HepG2 (cell line): ENCODE data around the gene CCDC33.

Experiments used
- CBFB ChIP-seq: sonication (generic); formaldehyde crosslinking; IDR thresholded peaks from 2 replicates; pipeline ENCODE4 v1.4.0; 2020; ENCODE audit warnings: missing genetic modification reagents
- CTCF ChIP-seq: sonication (generic); formaldehyde crosslinking; IDR thresholded peaks from 2 replicates; pipeline ENCODE4 v1.5.0; 2020; ENCODE audit warnings: mild to moderate bottlenecking, missing genetic modification reagents, moderate library complexity
- IRX3 ChIP-seq: sonication (generic); formaldehyde crosslinking; IDR thresholded peaks from 2 replicates; pipeline ENCODE4 v1.8.1; 2023; ENCODE audit warnings: mild to moderate bottlenecking, low read depth, missing genetic modification reagents, borderline replicate concordance
- JUND ChIP-seq: sonication (generic); formaldehyde crosslinking; IDR thresholded peaks from 2 replicates; pipeline ENCODE4 v1.8.0; 2022; ENCODE audit warnings: mild to moderate bottlenecking, missing genetic modification reagents
- KDM2A ChIP-seq: sonication (generic); formaldehyde crosslinking; IDR thresholded peaks from 2 replicates; pipeline ENCODE4 v1.4.0; 2020; ENCODE audit warnings: low read depth, missing genetic modification reagents, borderline replicate concordance
- KDM5B ChIP-seq: sonication (generic); formaldehyde crosslinking; IDR thresholded peaks from 2 replicates; pipeline ENCODE4 v1.4.0; 2020; ENCODE audit warnings: missing genetic modification reagents, mild to moderate bottlenecking, borderline replicate concordance
- MYNN ChIP-seq: sonication (generic); formaldehyde crosslinking; IDR thresholded peaks from 2 replicates; pipeline ENCODE4 v1.4.0; 2020; ENCODE audit warnings: mild to moderate bottlenecking, low read depth, missing genetic modification reagents
- NR2F6 ChIP-seq, 2 experiments: IDR thresholded peaks; 2 replicates each; pipeline ENCODE4 v1.6.1; 2016; ENCODE audit warnings: antibody characterized with exemption in 1 of 2, mild to moderate bottlenecking in 1 of 2
- POLR2A ChIP-seq, 2 experiments: IDR thresholded peaks; 2 replicates each; pipeline ENCODE4 v1.6.1; 2011; ENCODE audit warnings: low read depth in 2 of 2, low read length in 2 of 2, mild to moderate bottlenecking in 1 of 2, moderate library complexity in 1 of 2; ENCODE audit not compliant: insufficient read depth in 1 of 2
- RNF2 ChIP-seq: fragments of 450-650 bp; conservative IDR thresholded peaks from 2 replicates; pipeline ENCODE4 v1.6.1; 2016; ENCODE audit warnings: low read depth
- TAF1 ChIP-seq: sonication (generic); formaldehyde crosslinking; IDR thresholded peaks from 2 replicates; pipeline ENCODE4 v1.4.0; 2020; ENCODE audit warnings: missing genetic modification reagents
- THAP7 ChIP-seq: sonication (generic); formaldehyde crosslinking; IDR thresholded peaks from 2 replicates; pipeline ENCODE4 v1.8.1; 2023; ENCODE audit warnings: mild to moderate bottlenecking, missing genetic modification reagents
- ZNF3 ChIP-seq: IDR thresholded peaks from 2 replicates; pipeline ENCODE4 v1.7.0; 2017; ENCODE audit warnings: inconsistent platforms
- ZNF790 ChIP-seq: sonication (generic); formaldehyde crosslinking; IDR thresholded peaks from 2 replicates; pipeline ENCODE4 v1.8.0; 2022; ENCODE audit warnings: missing genetic modification reagents, mild to moderate bottlenecking, borderline replicate concordance

- no peak for TF ChIP-seq IRX3 (CRISPR knock-in tag)
- no peak for TF ChIP-seq ZNF3 (CRISPR knock-in tag)
- TF ChIP-seq JUND (CRISPR knock-in tag): no peak
- TF ChIP-seq POLR2A (IDR thresholded peaks at IDR 0.05; ENCODE audit: insufficient read depth in 1 of 2, low read depth in 2 of 2, low read length in 2 of 2): no peak
- no peak for TF ChIP-seq TAF1 (CRISPR knock-in tag)
- TF ChIP-seq RNF2: no peak
- TF ChIP-seq CBFB: no peak
- TF ChIP-seq KDM5B (CRISPR knock-in tag): no peak
- TF ChIP-seq THAP7 (CRISPR knock-in tag): no peak
- no peak for TF ChIP-seq KDM2A (CRISPR knock-in tag)
- no peak for TF ChIP-seq CTCF (CRISPR knock-in tag)
- TF ChIP-seq MYNN (CRISPR knock-in tag): no peak
- TF ChIP-seq ZNF790: no peak
- no peak for TF ChIP-seq NR2F6 (IDR thresholded peaks at IDR 0.05)
- TF ChIP-seq NR2F6 (CRISPR knock-in tag; IDR thresholded peaks at IDR 0.05): no peak
Measured at GRCh38 chr15:74383286-74383685, 147.2 kb downstream of the CCDC33 start.
